Peyer's patch (tissue), 4 donors: Measurements from ENCODE around the gene CMTR1. TPM values are rescaled to one million over a fixed set of nuclear protein-coding genes. Genes with fewer than 3 reads are reported as not detected.

ENCODE experiments used
- DNase-seq, 3 donors: peaks; one replicate each; pipeline ENCODE4 v3.0.0-alpha.2; 2017 to 2019
- H3K27ac ChIP-seq, 4 donors: fragments of 200-600 bp; sonication (generic); one replicate each; pipeline ENCODE4 v1.5.1; 2016 to 2019
- H3K27me3 ChIP-seq, 2 donors: fragments of 200-600 bp; sonication (generic); one replicate each; pipeline ENCODE4 v1.5.1; 2019
- H3K36me3 ChIP-seq, 3 donors: fragments of 200-600 bp; sonication (generic); one replicate each; pipeline ENCODE4 v1.5.1; 2016 to 2019
- H3K4me1 ChIP-seq, 4 donors: fragments of 200-600 bp; sonication (generic); one replicate each; pipeline ENCODE4 v1.5.1; 2016 to 2019
- H3K4me3 ChIP-seq, 4 donors: fragments of 200-600 bp; sonication (generic); 1 replicate in 3 of 4; 2 replicates in 1 of 4; pipeline ENCODE4 v1.5.1; 2016 to 2019; ENCODE audit warnings: mild to moderate bottlenecking in 1 of 4
- H3K9me3 ChIP-seq, 4 donors: fragments of 200-600 bp; sonication (generic); one replicate each; pipeline ENCODE4 v1.5.1; 2016 to 2019; ENCODE audit warnings: mild to moderate bottlenecking in 1 of 4
- CTCF ChIP-seq, 6 experiments: fragments of 450-650 bp in 4 of 6; fragments of 200-600 bp in 2 of 6; sonication (generic) in 1 of 6; IDR thresholded peaks; one replicate each; pipeline ENCODE4 v1.5.1; 2017 to 2019; ENCODE audit warnings: antibody characterized with exemption in 6 of 6, mild to moderate bottlenecking in 3 of 6, moderate library complexity in 1 of 6
- POLR2A ChIP-seq, 2 donors: fragments of 450-650 bp; IDR thresholded peaks; one replicate each; pipeline ENCODE4 v1.5.1; 2017; ENCODE audit warnings: antibody characterized with exemption in 2 of 2, mild to moderate bottlenecking in 2 of 2, moderate library complexity in 2 of 2
- total RNA-seq, 4 donors: library from RNA; depleted of rRNA; stranded (reverse); fragments of >200 nt; gene quantifications; one replicate each; pipeline ENCODE4 v1.1.0, GENCODE V29; 2016

Gene CMTR1
- total RNA-seq, 4 donors from 2014 or later, result 19.3 to 135 (median 41.7) TPM

GRCh38 chr6:37477191-37477590 lies 44.2 kb downstream of the CMTR1 start:
- DNase-seq, result no peak
- no peaks in the 10 kb centered on the region for H3K27me3 ChIP-seq
- H3K4me3 ChIP-seq, result no peak overlapping the region
- H3K36me3 ChIP-seq, result peaks cover 0 to 81% (median 0%) of the 10 kb centered on the region in 3 donors
- no peak for TF ChIP-seq CTCF (IDR thresholded peaks at IDR 0.05)
- TF ChIP-seq POLR2A (IDR thresholded peaks at IDR 0.05), result no peak
- H3K4me1 ChIP-seq, result no peaks in the 10 kb centered on the region
- no peaks in the 10 kb centered on the region for H3K9me3 ChIP-seq
- no peak overlapping the region for H3K27ac ChIP-seq

GRCh38 chr6:37477656-37478435 lies 44.8 kb downstream of the CMTR1 start:
- Histone ChIP-seq H3K4me3 (no peak overlapping the region), H3K9me3 (no peaks in the 10 kb centered on the region), H3K27ac (no peak overlapping the region), H3K27me3 (no peaks in the 10 kb centered on the region), H3K4me1 (no peaks in the 10 kb centered on the region), H3K36me3 (peaks cover 0 to 81% (median 0%) of the 10 kb centered on the region in 3 donors)
- TF ChIP-seq POLR2A (IDR thresholded peaks at IDR 0.05), result no peak
- no peak for TF ChIP-seq CTCF (IDR thresholded peaks at IDR 0.05)
- DNase-seq, result peak in 1 of 3 donors; percentile 19

- Histone ChIP-seq H3K27me3 (no peaks in the 10 kb centered on the region), H3K36me3 (peaks cover 0 to 73% (median 0%) of the 10 kb centered on the region in 3 donors), H3K4me3 (no peak overlapping the region), H3K9me3 (no peaks in the 10 kb centered on the region), H3K27ac (no peak overlapping the region), H3K4me1 (no peaks in the 10 kb centered on the region)
- peak in 1 of 3 donors; percentile 17 for DNase-seq
- TF ChIP-seq POLR2A (IDR thresholded peaks at IDR 0.05) (no peak), CTCF (IDR thresholded peaks at IDR 0.05) (no peak)
These were observed 45.8 kb downstream of the CMTR1 start for GRCh38 chr6:37478827-37479226.

- no peak overlapping the region for H3K27ac ChIP-seq
- H3K27me3 ChIP-seq, result no peaks in the 10 kb centered on the region
- H3K4me1 ChIP-seq, result no peaks in the 10 kb centered on the region
- H3K36me3 ChIP-seq, result peaks cover 0 to 67% (median 0%) of the 10 kb centered on the region in 3 donors
- DNase-seq, result no peak
- no peak for TF ChIP-seq POLR2A (IDR thresholded peaks at IDR 0.05)
- H3K4me3 ChIP-seq, result no peak overlapping the region
- no peaks in the 10 kb centered on the region for H3K9me3 ChIP-seq
These were observed 46.3 kb downstream of the CMTR1 start for GRCh38 chr6:37479266-37479854.

GRCh38 chr6:37480118-37480736 lies 47.2 kb downstream of the CMTR1 start:
- no peak overlapping the region for H3K27ac ChIP-seq
- peak in 1 of 3 donors; percentile 34 for DNase-seq
- TF ChIP-seq CTCF (IDR thresholded peaks at IDR 0.05), result no peak
- TF ChIP-seq POLR2A (IDR thresholded peaks at IDR 0.05), result no peak
- H3K27me3 ChIP-seq, result no peaks in the 10 kb centered on the region
- no peaks in the 10 kb centered on the region for H3K9me3 ChIP-seq
- H3K4me3 ChIP-seq, result no peak overlapping the region
- H3K36me3 ChIP-seq, result peaks cover 0 to 59% (median 0%) of the 10 kb centered on the region in 3 donors
- no peaks in the 10 kb centered on the region for H3K4me1 ChIP-seq
